ENCODE results near the gene ADAP1. TPM values are rescaled to one million over a fixed set of nuclear protein-coding genes. Genes with fewer than 3 reads are reported as not detected.

Gene ADAP1
- total RNA-seq, 1 experiment from 2014 or later = 3.1 TPM

GRCh38 chr7:887488-887820 lies 67.0 kb downstream of the ADAP1 start:
- no peak for DNase-seq (ENCODE audit: low read depth, low spot score)
- no peaks in the 10 kb centered on the region; the same call in 1 of the 2 replicates for H3K36me3 ChIP-seq (ENCODE audit: control insufficient read depth, insufficient read depth, low read length)
- CTCF ChIA-PET = no interaction called here
- H3K4me1 ChIP-seq (ENCODE audit: control insufficient read depth, insufficient read depth, low read length) = peaks cover 16% of the 10 kb centered on the region; the same call in 1 of the 2 replicates
- H3K9me3 ChIP-seq (ENCODE audit: control insufficient read depth, insufficient read depth, low read depth, low read length) = no peaks in the 10 kb centered on the region
- in situ Hi-C loops (cut with HindIII; ENCODE audit: low pct_unique_long_range_greater_than_20kb, low sequenced_read_pairs) = no loop called here
- no peak overlapping the region for H3K27ac ChIP-seq (ENCODE audit: low read length)
- ATAC-seq = no peak
- H3K27me3 ChIP-seq (ENCODE audit: control insufficient read depth, insufficient read depth, low read length) = no peaks in the 10 kb centered on the region
- no peak overlapping the region for H3K4me3 ChIP-seq (ENCODE audit: low read depth in 2 of 2, low read length in 2 of 2)
- TF ChIP-seq REST (IDR thresholded peaks at IDR 0.05; ENCODE audit: insufficient read depth in 1 of 2, low read depth in 2 of 2, low read length in 1 of 2) (no peak), CTCF (IDR thresholded peaks at IDR 0.05) (no peak), SIN3A (IDR thresholded peaks at IDR 0.05; ENCODE audit: borderline replicate concordance, insufficient read depth, low read depth, low read length) (no peak), POLR2AphosphoS5 (IDR thresholded peaks at IDR 0.05; ENCODE audit: low read depth, low read length) (no peak), TCF7L2 (IDR thresholded peaks at IDR 0.05; ENCODE audit: low read depth, low read length) (no peak)
- no TSS peak for BruUV-seq (replicated peaks)
- POLR2A ChIA-PET = no interaction called here
- intact Hi-C loops (cut with micrococcal nuclease; ENCODE audit: unreplicated experiment) = no loop called here

- in situ Hi-C loops (cut with HindIII; ENCODE audit: low pct_unique_long_range_greater_than_20kb, low sequenced_read_pairs) = no loop called here
- Histone ChIP-seq H3K4me1 (ENCODE audit: control insufficient read depth, insufficient read depth, low read length) (peaks cover 21% of the 10 kb centered on the region), H3K4me3 (ENCODE audit: low read depth in 2 of 2, low read length in 2 of 2) (no peak overlapping the region), H3K36me3 (ENCODE audit: control insufficient read depth, insufficient read depth, low read length) (no peaks in the 10 kb centered on the region; the same call in 1 of the 2 replicates), H3K27ac (ENCODE audit: low read length) (no peak overlapping the region), H3K9me3 (ENCODE audit: control insufficient read depth, insufficient read depth, low read depth, low read length) (no peaks in the 10 kb centered on the region), H3K27me3 (ENCODE audit: control insufficient read depth, insufficient read depth, low read length) (no peaks in the 10 kb centered on the region)
- DNase-seq (ENCODE audit: low read depth, low spot score) (no peak), ATAC-seq (no peak)
- BruUV-seq (replicated peaks) = no TSS peak
- TF ChIP-seq CTCF (IDR thresholded peaks at IDR 0.05) = no peak
- TF ChIP-seq REST (IDR thresholded peaks at IDR 0.05; ENCODE audit: insufficient read depth in 1 of 2, low read depth in 2 of 2, low read length in 1 of 2) = no peak
- TF ChIP-seq SIN3A (IDR thresholded peaks at IDR 0.05; ENCODE audit: borderline replicate concordance, insufficient read depth, low read depth, low read length) = no peak
- TF ChIP-seq TCF7L2 (IDR thresholded peaks at IDR 0.05; ENCODE audit: low read depth, low read length) = no peak
- no peak for TF ChIP-seq POLR2AphosphoS5 (IDR thresholded peaks at IDR 0.05; ENCODE audit: low read depth, low read length)
- intact Hi-C loops (cut with micrococcal nuclease; ENCODE audit: unreplicated experiment) = no loop called here
- ChIA-PET CTCF (no interaction called here), POLR2A (no interaction called here)
These were observed 67.6 kb downstream of the ADAP1 start for GRCh38 chr7:886626-887487.
